ENCODE results near the gene PRR11.
"Not testable (repeated sequence)": the region's sequence is repeated elsewhere in the genome, so short reads cannot be mapped to it uniquely, and the experiment has no call there.

Gene PRR11

DNA sequence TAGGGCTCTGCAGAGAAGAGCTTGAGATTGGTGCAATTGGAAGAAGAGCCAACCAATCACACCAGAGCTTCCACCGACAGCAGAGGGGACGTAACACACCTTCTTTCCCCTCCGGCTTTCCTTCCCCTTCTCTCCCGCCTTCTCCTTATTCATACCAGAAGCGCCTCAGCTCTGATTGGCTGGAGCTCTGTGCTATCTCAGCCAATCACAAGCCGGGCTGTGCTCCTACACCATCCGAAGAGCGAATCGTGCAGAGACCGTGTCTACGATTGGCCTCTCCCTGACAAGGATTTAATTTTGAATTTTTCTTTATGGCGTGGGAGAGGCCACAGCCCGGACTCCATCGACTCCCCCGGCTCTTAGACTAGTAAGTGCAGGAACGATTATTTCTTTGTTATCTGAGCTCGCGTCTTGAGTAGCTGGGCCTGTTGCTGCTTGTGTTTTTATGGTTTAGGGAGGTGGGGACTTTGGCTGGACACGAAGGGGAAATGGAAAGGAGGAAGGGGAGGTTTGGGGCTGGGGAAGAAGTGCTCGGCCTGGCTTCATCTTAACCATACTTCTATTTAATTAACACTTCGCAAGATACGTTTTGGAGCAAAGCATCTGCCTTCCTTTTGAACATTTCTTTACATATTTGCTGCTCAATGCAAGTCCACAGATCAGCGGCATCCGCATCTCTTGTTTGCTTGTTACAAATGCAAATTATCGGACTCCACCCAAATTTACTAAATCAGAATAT lies at the start of gene PRR11:
Gene PRR11, plus strand, starts transcription at position 308 of the 739 bp plus-strand sequence. CDS start 14,007 bp downstream, outside the sequence.
- peak; percentile 88 to 92 for DNase-seq

- peak; percentile 67 to 76 for DNase-seq
Measured at GRCh38 chr17:59105852-59106462, 49.6 kb upstream of the PRR11 start.

- peak; percentile 98 for DNase-seq
Measured at GRCh38 chr17:59106463-59107305, 48.9 kb upstream of the PRR11 start, which contains the start of gene TRIM37. TRIM37 (minus strand) TSS chr17:59106880; CDS start chr17:59106461, 419 bp downstream.

DNA sequence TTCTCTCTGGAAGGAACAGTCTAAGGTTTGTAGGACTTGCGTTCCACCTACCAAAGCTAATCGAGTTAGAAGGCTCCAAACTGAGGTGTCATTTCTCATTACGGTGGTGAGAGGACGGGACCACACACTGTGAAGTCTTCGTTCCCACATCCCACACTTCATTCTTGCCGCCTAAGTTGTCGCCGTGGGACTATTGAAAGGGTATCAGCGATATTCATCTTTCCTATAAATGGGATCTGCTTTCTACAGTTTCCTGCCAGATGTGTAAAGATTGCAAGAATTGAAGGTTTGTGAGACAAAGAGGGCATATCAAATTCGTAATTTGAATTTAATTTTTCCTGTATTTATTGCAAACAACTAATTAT lies 48.3 kb upstream of the PRR11 start:
- no peak for DNase-seq

- DNase-seq: no peak
Measured at GRCh38 chr17:59108400-59109102, 47.0 kb upstream of the PRR11 start.

GRCh38 chr17:59110973-59111372 lies 44.6 kb upstream of the PRR11 start:
- no peak for DNase-seq

GRCh38 chr17:59111539-59111938 lies 44.0 kb upstream of the PRR11 start:
- no peak for DNase-seq

DNA sequence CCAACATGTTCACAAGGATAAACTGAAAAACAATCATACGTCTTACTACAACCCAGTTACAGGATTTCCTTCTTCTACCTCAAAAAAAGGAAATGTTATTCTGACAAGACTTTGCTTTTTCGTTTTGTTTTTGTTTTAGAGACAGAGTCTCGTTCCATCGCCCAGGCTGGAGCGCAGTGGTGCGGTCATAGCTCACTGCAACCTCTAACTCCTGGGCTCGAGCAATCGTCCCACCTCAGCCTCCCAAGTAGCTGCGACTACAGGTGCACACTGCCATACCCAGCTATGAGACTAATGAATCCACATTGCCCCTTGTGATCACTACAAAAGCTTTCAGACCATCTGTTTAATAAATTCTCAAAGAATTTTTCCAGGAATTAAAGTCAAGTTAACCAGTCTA lies 40.1 kb upstream of the PRR11 start:
- no peak for DNase-seq

- DNase-seq: no peak
Measured at GRCh38 chr17:59121901-59122480, 33.6 kb upstream of the PRR11 start.

DNA sequence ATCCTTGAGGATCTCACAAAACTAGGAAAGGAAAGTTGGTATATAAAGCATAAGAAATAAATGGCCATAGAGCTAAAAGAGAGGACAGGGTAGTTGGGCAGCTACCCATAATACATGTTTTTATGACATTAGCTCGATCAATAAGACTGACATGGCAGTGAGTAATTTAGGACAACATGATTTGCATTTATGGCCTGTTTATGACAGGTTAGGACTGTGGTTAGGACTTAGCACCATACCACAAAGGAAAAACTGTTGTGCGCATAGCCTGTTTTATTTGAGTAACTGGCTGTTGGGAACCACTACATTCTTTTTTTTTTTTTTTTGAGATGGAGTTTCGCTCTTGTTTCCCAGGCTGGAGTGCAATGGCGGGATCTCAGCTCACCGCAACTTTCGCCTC lies 30.9 kb upstream of the PRR11 start:
- no peak for DNase-seq

DNA sequence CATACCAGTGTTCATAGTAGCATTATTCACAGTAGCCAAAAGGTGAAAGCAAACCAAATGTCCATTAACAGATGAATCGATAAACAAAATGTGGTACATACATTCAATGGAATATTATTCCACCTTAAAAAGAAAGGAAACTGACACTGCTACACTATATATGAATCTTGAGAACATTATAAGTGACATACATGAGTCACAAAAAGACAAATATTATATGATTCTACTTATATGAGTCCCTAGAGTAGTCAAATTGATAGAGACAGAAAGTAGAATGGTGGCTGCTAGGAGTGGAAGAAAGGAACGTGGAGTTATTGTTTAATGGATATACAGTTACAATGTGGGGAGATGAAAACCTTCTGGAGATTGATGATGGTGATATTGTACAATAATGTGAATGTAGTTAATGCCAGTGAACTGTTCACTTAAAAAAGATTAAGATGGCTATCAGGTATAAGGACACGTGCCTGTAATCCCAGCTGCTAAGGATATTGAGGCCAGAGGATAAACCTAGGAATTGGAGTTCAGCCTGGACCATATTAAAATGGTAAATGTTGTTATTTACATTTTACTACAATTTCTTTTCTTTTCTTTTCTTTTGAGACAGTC lies 28.6 kb upstream of the PRR11 start:
- no peak for DNase-seq

GRCh38 chr17:59129814-59130213 lies 25.7 kb upstream of the PRR11 start:
- DNase-seq: no peak

GRCh38 chr17:59131131-59131530 lies 24.4 kb upstream of the PRR11 start:
- no peak for DNase-seq

DNA sequence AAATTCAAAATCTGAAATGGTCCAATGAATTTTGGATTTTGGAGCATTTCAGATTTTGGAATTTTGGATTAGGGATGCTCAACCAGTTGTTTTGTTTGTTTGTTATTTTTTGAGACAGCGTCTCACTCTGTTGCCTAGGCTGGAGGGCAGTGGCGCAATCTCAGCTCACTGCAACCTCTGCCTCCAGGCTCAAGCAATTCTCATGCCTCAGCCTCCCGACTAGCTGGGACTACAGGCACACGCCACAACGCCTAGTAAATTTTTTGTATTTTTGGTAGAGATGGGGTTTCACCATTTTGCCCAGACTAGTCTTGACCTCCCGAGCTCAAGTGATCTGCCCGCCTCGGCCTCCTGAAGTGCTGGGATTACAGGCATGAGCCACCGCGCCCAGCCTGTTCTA lies 17.2 kb upstream of the PRR11 start:
- DNase-seq: not testable (repeated sequence)

DNA sequence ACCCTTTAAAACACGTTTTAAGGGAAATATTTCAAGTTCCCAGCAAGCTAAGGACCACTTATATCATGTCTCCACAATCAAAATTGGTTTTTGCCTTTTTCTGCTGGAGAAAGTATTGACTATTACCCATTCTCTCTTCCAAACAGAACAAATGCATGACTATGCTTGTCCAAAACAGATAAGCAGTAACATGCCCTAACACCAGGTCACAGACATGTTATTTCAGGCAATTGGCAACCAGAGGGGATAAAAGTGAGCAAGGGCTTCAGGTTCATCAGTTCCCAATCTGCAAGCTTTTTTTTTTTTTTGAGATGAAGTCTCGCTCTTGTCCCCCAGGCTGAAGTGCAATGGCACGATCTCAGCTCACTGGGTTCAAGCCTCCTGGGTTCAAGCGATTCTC lies 15.6 kb upstream of the PRR11 start:
- DNase-seq: no peak

- no peak for DNase-seq
Measured at GRCh38 chr17:59141860-59142259, 13.7 kb upstream of the PRR11 start.

- no peak for DNase-seq
Measured at GRCh38 chr17:59145571-59146096, 9.9 kb upstream of the PRR11 start.

- DNase-seq: no peak
Measured at GRCh38 chr17:59149051-59149450, 6.5 kb upstream of the PRR11 start.

DNA sequence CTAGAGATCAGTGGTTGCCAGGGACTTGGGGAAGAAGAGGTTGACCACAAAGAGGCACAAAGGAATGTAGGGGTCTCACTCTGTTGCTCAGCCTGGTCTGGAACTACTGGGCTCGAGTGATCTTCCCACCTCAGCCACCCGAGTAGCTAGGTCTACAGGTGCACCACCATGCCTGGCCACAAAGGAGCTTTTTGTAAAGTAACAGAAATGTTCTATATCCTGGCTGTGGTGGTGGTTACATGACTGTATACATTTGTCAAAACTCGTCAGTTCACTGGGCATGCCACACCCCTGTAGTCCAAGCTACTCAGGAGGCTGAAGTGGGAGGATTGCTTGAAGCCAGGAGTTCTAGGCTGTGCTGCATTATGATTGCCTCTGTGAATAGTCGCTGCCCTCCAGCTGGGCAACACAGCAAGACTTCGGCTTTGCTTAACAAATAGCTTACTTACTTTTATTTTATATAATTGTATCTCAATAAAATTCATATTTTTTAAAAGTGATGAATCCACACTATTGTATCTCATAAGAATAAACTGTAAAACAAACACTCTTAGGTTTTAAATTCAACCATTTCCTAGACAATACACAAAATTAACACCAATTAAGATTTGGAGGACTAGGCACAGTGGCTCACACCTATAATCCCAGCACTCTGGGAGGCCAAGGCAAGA lies 5.6 kb upstream of the PRR11 start:
- DNase-seq: no peak

- DNase-seq: no peak
Measured at GRCh38 chr17:59151006-59151405, 4.5 kb upstream of the PRR11 start.

DNA sequence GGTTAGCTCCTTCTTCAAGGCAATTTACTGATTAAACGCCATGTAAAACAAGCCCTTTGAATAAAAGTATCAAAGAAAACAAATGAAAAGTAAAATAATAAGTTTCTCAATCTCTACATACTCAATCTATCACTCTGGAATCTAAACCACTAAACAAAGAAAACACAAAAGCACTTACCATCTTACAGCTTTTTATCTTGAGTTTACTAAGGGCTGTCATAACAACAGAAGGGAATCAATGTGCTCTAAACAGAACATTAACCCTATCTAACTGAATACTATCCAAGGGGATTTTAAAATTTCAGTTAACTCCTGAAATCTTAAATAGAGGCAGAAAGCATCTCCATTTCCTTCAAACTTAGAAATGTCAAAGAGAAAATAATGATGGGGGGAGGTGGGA lies 4.0 kb upstream of the PRR11 start:
- no peak for DNase-seq
